Measurements from ENCODE around the gene MRPL17.

GRCh38 chr11:6653097-6653496 lies 30.0 kb downstream of the MRPL17 start:
- TF ChIP-seq CTCF (IDR thresholded peaks at IDR 0.05; ENCODE audit: low read depth, low read length), result no peak
- no peak for TF ChIP-seq EZH2phosphoT487 (IDR thresholded peaks at IDR 0.05; ENCODE audit: low read depth)

Data from OCI-LY3 (cell line).